ENCODE measurements around the gene SLC5A5. TPM values are rescaled to one million over a fixed set of nuclear protein-coding genes. Genes with fewer than 3 reads are reported as not detected.

Gene SLC5A5
- 1 to 10 TPM; 1.3 to 2.0 TPM for total RNA-seq
- total RNA-seq: 3.0 to 3.5 reads per million in 2 donors

- no peaks in the 10 kb centered on the region for H3K9me3 ChIP-seq (ENCODE audit: control insufficient read depth, low read length, poor library complexity, severe bottlenecking)
- Mint-ChIP-seq H3K4me1 (peaks cover 5% of the 10 kb centered on the region), H3K27ac (peak within 1 kb of the TSS; percentile 34), H3K27me3 (no peaks in the 10 kb centered on the region), H3K36me3 (ENCODE audit: low read depth) (no peaks in the 10 kb centered on the region), H3K4me3 (peak within 1 kb of the TSS; percentile 92)
- DNase-seq (no peak), ATAC-seq (peak; percentile 12)
Measured at GRCh38 chr19:17871878-17872250, at the start of gene SLC5A5. Gene SLC5A5, plus strand, starts transcription at chr19:17871945. Its CDS starts 375 bp downstream, at chr19:17872320.

GRCh38 chr19:17824339-17824738, 47.4 kb upstream of the SLC5A5 start:
- no peak for ATAC-seq
- no peaks in the 10 kb centered on the region for H3K9me3 ChIP-seq (ENCODE audit: control insufficient read depth, low read length, poor library complexity, severe bottlenecking)
- Mint-ChIP-seq H3K36me3 (ENCODE audit: low read depth) (peaks cover 4% of the 10 kb centered on the region), H3K27ac (peak overlapping the region; percentile 83), H3K4me1 (peaks cover 9% of the 10 kb centered on the region), H3K27me3 (no peaks in the 10 kb centered on the region), H3K4me3 (no peak overlapping the region)
- no peak for DNase-seq

GRCh38 chr19:17826508-17827056, 45.2 kb upstream of the SLC5A5 start:
- H3K9me3 ChIP-seq (ENCODE audit: control insufficient read depth, low read length, poor library complexity, severe bottlenecking): no peaks in the 10 kb centered on the region
- H3K36me3 Mint-ChIP-seq (ENCODE audit: low read depth): peaks cover 7% of the 10 kb centered on the region
- peaks cover 9% of the 10 kb centered on the region for H3K4me1 Mint-ChIP-seq
- H3K27me3 Mint-ChIP-seq: no peaks in the 10 kb centered on the region
- ATAC-seq: no peak
- no peak overlapping the region for H3K4me3 Mint-ChIP-seq
- no peak overlapping the region for H3K27ac Mint-ChIP-seq
- DNase-seq: no peak

- Mint-ChIP-seq H3K4me1 (peaks cover 12% of the 10 kb centered on the region), H3K27me3 (no peaks in the 10 kb centered on the region), H3K4me3 (no peak overlapping the region), H3K36me3 (ENCODE audit: low read depth) (peaks cover 7% of the 10 kb centered on the region), H3K27ac (no peak overlapping the region)
- no peaks in the 10 kb centered on the region for H3K9me3 ChIP-seq (ENCODE audit: control insufficient read depth, low read length, poor library complexity, severe bottlenecking)
- no peak for ATAC-seq
- DNase-seq: no peak
Measured at GRCh38 chr19:17829855-17830566, 41.7 kb upstream of the SLC5A5 start.

GRCh38 chr19:17830567-17831418, 41.0 kb upstream of the SLC5A5 start:
- peak; percentile 78 for ATAC-seq

GRCh38 chr19:17831419-17831888, 40.3 kb upstream of the SLC5A5 start:
- no peaks in the 10 kb centered on the region for H3K9me3 ChIP-seq (ENCODE audit: control insufficient read depth, low read length, poor library complexity, severe bottlenecking)
- Mint-ChIP-seq H3K27me3 (no peaks in the 10 kb centered on the region), H3K4me1 (peaks cover 19% of the 10 kb centered on the region), H3K36me3 (ENCODE audit: low read depth) (peaks cover 15% of the 10 kb centered on the region), H3K27ac (no peak overlapping the region), H3K4me3 (no peak overlapping the region)
- DNase-seq (no peak), ATAC-seq (no peak)

More at GRCh38 chr19:17830567-17831418, 41.0 kb upstream of the SLC5A5 start:
- DNase-seq: peak; percentile 24 to 39 (median 25)
- H3K9me3 ChIP-seq (ENCODE audit: control insufficient read depth, low read length, poor library complexity, severe bottlenecking): no peaks in the 10 kb centered on the region
- Mint-ChIP-seq H3K27me3 (no peaks in the 10 kb centered on the region), H3K36me3 (ENCODE audit: low read depth) (peaks cover 14% of the 10 kb centered on the region), H3K4me3 (no peak overlapping the region), H3K4me1 (peaks cover 16% of the 10 kb centered on the region), H3K27ac (no peak overlapping the region)

GRCh38 chr19:17832443-17833208, 39.1 kb upstream of the SLC5A5 start:
- DNase-seq: no peak
- Mint-ChIP-seq H3K4me3 (no peak overlapping the region), H3K27ac (no peak overlapping the region), H3K4me1 (peaks cover 22% of the 10 kb centered on the region), H3K36me3 (ENCODE audit: low read depth) (peaks cover 19% of the 10 kb centered on the region), H3K27me3 (no peaks in the 10 kb centered on the region)
- H3K9me3 ChIP-seq (ENCODE audit: control insufficient read depth, low read length, poor library complexity, severe bottlenecking): no peaks in the 10 kb centered on the region
- ATAC-seq: no peak

GRCh38 chr19:17834350-17835181, 37.2 kb upstream of the SLC5A5 start:
- no peaks in the 10 kb centered on the region for H3K9me3 ChIP-seq (ENCODE audit: control insufficient read depth, low read length, poor library complexity, severe bottlenecking)
- DNase-seq: no peak
- H3K4me1 Mint-ChIP-seq: peaks cover 17% of the 10 kb centered on the region
- peak overlapping the region; percentile 86 for H3K27ac Mint-ChIP-seq
- H3K4me3 Mint-ChIP-seq: no peak overlapping the region
- ATAC-seq: peak; percentile 41
- H3K27me3 Mint-ChIP-seq: no peaks in the 10 kb centered on the region
- H3K36me3 Mint-ChIP-seq (ENCODE audit: low read depth): peaks cover 16% of the 10 kb centered on the region

GRCh38 chr19:17835182-17836006, 36.4 kb upstream of the SLC5A5 start:
- H3K4me1 Mint-ChIP-seq: peaks cover 17% of the 10 kb centered on the region
- ATAC-seq (no peak), DNase-seq (no peak)
- peak overlapping the region; percentile 86 for H3K27ac Mint-ChIP-seq
- H3K4me3 Mint-ChIP-seq: peak overlapping the region; percentile 53
- peaks cover 14% of the 10 kb centered on the region for H3K36me3 Mint-ChIP-seq (ENCODE audit: low read depth)
- H3K27me3 Mint-ChIP-seq: no peaks in the 10 kb centered on the region
- no peaks in the 10 kb centered on the region for H3K9me3 ChIP-seq (ENCODE audit: control insufficient read depth, low read length, poor library complexity, severe bottlenecking)

GRCh38 chr19:17836530-17836929, 35.2 kb upstream of the SLC5A5 start:
- peaks cover 20% of the 10 kb centered on the region for H3K4me1 Mint-ChIP-seq
- H3K27ac Mint-ChIP-seq: peak overlapping the region; percentile 86
- DNase-seq: no peak
- H3K9me3 ChIP-seq (ENCODE audit: control insufficient read depth, low read length, poor library complexity, severe bottlenecking): no peaks in the 10 kb centered on the region
- H3K36me3 Mint-ChIP-seq (ENCODE audit: low read depth): peaks cover 13% of the 10 kb centered on the region
- ATAC-seq: no peak
- H3K4me3 Mint-ChIP-seq: no peak overlapping the region
- H3K27me3 Mint-ChIP-seq: no peaks in the 10 kb centered on the region

- no peak for DNase-seq
- no peaks in the 10 kb centered on the region for H3K9me3 ChIP-seq (ENCODE audit: control insufficient read depth, low read length, poor library complexity, severe bottlenecking)
- Mint-ChIP-seq H3K27me3 (no peaks in the 10 kb centered on the region), H3K4me1 (peaks cover 18% of the 10 kb centered on the region), H3K27ac (peak overlapping the region; percentile 8), H3K4me3 (no peak overlapping the region), H3K36me3 (ENCODE audit: low read depth) (peaks cover 13% of the 10 kb centered on the region)
- no peak for ATAC-seq
Measured at GRCh38 chr19:17837972-17838371, 33.8 kb upstream of the SLC5A5 start.
